HG03575 (cell line): ENCODE data around the gene ITGA2.
A peak's percentile ranks its signal among the peaks of the same experiment; 100 is the strongest.
"Not testable (repeated sequence)": the region's sequence is repeated elsewhere in the genome, so short reads cannot be mapped to it uniquely, and the experiment has no call there.

ENCODE experiments used
- ATAC-seq: cut with Tn5 transposase; IDR thresholded peaks from one replicate; pipeline ENCODE4 v1.9.1; 2021; ENCODE audit not compliant: unreplicated experiment, insufficient number of reproducible peaks, low FRiP score; ENCODE audit errors: extremely low read depth

Gene ITGA2

GRCh38 chr5:52989025-52989780 is at the start of gene ITGA2:
ITGA2 (plus strand) TSS chr5:52989352; CDS start chr5:52989469, 117 bp downstream.
- ATAC-seq, result no peak

GRCh38 chr5:52943285-52943684 is 45.9 kb upstream of the ITGA2 start:
- ATAC-seq, result no peak

- ATAC-seq, result no peak
Observed at GRCh38 chr5:52943808-52944207, 45.3 kb upstream of the ITGA2 start.

- no peak for ATAC-seq
Observed at GRCh38 chr5:52945040-52945439, 44.1 kb upstream of the ITGA2 start.

- ATAC-seq, result no peak
Observed at GRCh38 chr5:52947208-52947607, 41.9 kb upstream of the ITGA2 start.

- no peak for ATAC-seq
Observed at GRCh38 chr5:52947851-52948250, 41.3 kb upstream of the ITGA2 start.

- ATAC-seq, result peak; percentile 99
Observed at GRCh38 chr5:52948418-52949076, 40.6 kb upstream of the ITGA2 start.

- ATAC-seq, result no peak
Observed at GRCh38 chr5:52950686-52951085, 38.5 kb upstream of the ITGA2 start.

- no peak for ATAC-seq
Observed at GRCh38 chr5:52952483-52952882, 36.7 kb upstream of the ITGA2 start.

- ATAC-seq, result no peak
Observed at GRCh38 chr5:52956014-52956413, 33.1 kb upstream of the ITGA2 start.

GRCh38 chr5:52956915-52957747 is 32.0 kb upstream of the ITGA2 start:
- no peak for ATAC-seq

- ATAC-seq, result no peak
Observed at GRCh38 chr5:52961274-52961681, 27.9 kb upstream of the ITGA2 start.

- ATAC-seq, result no peak
Observed at GRCh38 chr5:52963636-52964035, 25.5 kb upstream of the ITGA2 start.

GRCh38 chr5:52964138-52964537 is 25.0 kb upstream of the ITGA2 start:
- no peak for ATAC-seq

- ATAC-seq, result not testable (repeated sequence)
Observed at GRCh38 chr5:52976157-52976556, 13.0 kb upstream of the ITGA2 start.

- no peak for ATAC-seq
Observed at GRCh38 chr5:52977264-52977897, 11.8 kb upstream of the ITGA2 start.

- no peak for ATAC-seq
Observed at GRCh38 chr5:52981507-52981906, 7.6 kb upstream of the ITGA2 start.

- ATAC-seq, result no peak
Observed at GRCh38 chr5:52983731-52984636, 5.2 kb upstream of the ITGA2 start.
